ENCODE data around the gene ID4.

- no peak for TF ChIP-seq GATA3 (IDR thresholded peaks at IDR 0.05; ENCODE audit: low read depth, low read length)
- no peak for TF ChIP-seq GATA2 (IDR thresholded peaks at IDR 0.05; ENCODE audit: low read depth, low read length)
Observed at GRCh38 chr6:19791267-19791666, 45.9 kb upstream of the ID4 start.

Measured in SH-SY5Y (cell line).